SK-N-MC (cell line): ENCODE measurements around the gene SNX18.

ENCODE experiments used
- EZH2 ChIP-seq: fragments of 200-600 bp; sonication (generic); IDR thresholded peaks from one replicate; pipeline ENCODE4 v1.6.1; 2017; ENCODE audit warnings: antibody characterized with exemption
- FOXP2 ChIP-seq: optimal IDR thresholded peaks from 2 replicates; pipeline ENCODE3; 2011; ENCODE audit warnings: mild to moderate bottlenecking, moderate library complexity; ENCODE audit not compliant: insufficient read depth; ENCODE audit errors: extremely low read length, control extremely low read depth
- POLR2AphosphoS5 ChIP-seq: IDR thresholded peaks from 2 replicates; pipeline ENCODE4 v1.6.1; 2012; ENCODE audit warnings: mild to moderate bottlenecking, low read depth, low read length, borderline replicate concordance

GRCh38 chr5:54477941-54478478 lies 39.5 kb upstream of the SNX18 start:
- TF ChIP-seq POLR2AphosphoS5 (no peak), EZH2 (no peak), FOXP2 (no peak)
